ENCODE data around the gene AIG1. TPM values are rescaled to one million over a fixed set of nuclear protein-coding genes. Genes with fewer than 3 reads are reported as not detected.

AIG1 gene
- total and polyA plus RNA-seq, 2 of the 4 experiments (the other 2 are of a cell fraction) = 21.3 to 27.1 TPM

DNA sequence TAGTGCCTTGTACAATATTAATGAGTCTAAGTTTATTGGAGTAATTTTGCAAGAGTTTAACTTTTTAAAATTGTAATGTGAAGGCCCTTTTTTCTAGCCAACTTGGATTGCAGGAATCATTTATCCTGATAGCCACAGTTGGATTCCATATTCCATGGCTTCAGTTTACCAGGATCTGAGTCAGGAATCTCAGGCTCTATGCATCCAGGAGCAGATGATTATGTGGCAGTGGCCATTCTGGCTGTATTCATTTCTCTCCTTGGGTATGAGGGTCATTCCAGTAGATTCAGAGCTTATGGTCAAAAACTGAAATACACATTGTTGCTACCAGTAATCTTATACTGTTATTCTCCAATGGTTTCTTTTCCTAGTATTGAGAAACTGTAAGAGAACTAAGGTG is 2.9 kb downstream of the AIG1 start:
- Histone ChIP-seq H3K27ac (ENCODE audit: insufficient read depth, low read length) (no peak overlapping the region), H4K8ac (ENCODE audit: low read depth in 2 of 2, low read length in 2 of 2) (no peak overlapping the region), H3K79me1 (ENCODE audit: low read depth in 1 of 2, low read length in 2 of 2) (peaks cover 3 to 17% of the 10 kb centered on the region in 2 experiments; a peak in 2 of 4 replicates), H3K4ac (ENCODE audit: low read depth, low read length) (no peak overlapping the region), H4K91ac (ENCODE audit: insufficient read depth, low read depth, low read length) (no peak overlapping the region), H2AFZ (replicated peaks; ENCODE audit: low read length, poor library complexity) (no peak overlapping the region), H3K4me3 (ENCODE audit: insufficient read depth, low read depth, low read length) (no peak overlapping the region), H4K20me1 (ENCODE audit: insufficient read depth, low read length) (no peaks in the 10 kb centered on the region), H2BK5ac (ENCODE audit: low read depth, low read length, poor library complexity, severe bottlenecking) (no peak overlapping the region), H4K5ac (ENCODE audit: low read depth, low read length) (no peak overlapping the region), H3K14ac (replicated peaks; ENCODE audit: low read depth, low read length) (no peak overlapping the region), H2BK120ac (ENCODE audit: low read depth, low read length) (no peak overlapping the region), H3K23ac (ENCODE audit: low read depth, low read length) (no peak overlapping the region), H3K4me1 (ENCODE audit: control insufficient read depth, insufficient read depth, low read length) (peaks cover 7% of the 10 kb centered on the region), H3K9me3 (ENCODE audit: control insufficient read depth, insufficient read depth, low read length) (no peaks in the 10 kb centered on the region), H3K9me1 (ENCODE audit: insufficient read depth, low read length) (0 out of 2 replicates have a peak, but pooled peaks cover 4% of the 10 kb centered on the region), H2BK20ac (ENCODE audit: low read depth, low read length) (no peak overlapping the region), H2BK15ac (ENCODE audit: low read depth, low read length) (no peak overlapping the region), H2AK5ac (ENCODE audit: low read depth, low read length) (no peak overlapping the region), H3K36me3 (ENCODE audit: control insufficient read depth, insufficient read depth, low read length) (no peaks in the 10 kb centered on the region), H3K4me2 (ENCODE audit: low read depth, low read length) (no peak overlapping the region), H3K9ac (ENCODE audit: low read depth, low read length) (no peak overlapping the region), H3K18ac (ENCODE audit: low read depth, low read length) (no peak overlapping the region), H2AK9ac (replicated peaks; ENCODE audit: low read depth, low read length, poor library complexity) (no peak overlapping the region), H3K56ac (ENCODE audit: extremely low read depth, insufficient read depth, low read length) (no peak overlapping the region), H3K27me3 (ENCODE audit: control insufficient read depth, insufficient read depth, low read length) (no peaks in the 10 kb centered on the region)
- dilution Hi-C loops (cut with HindIII; ENCODE audit: low sequenced_read_pairs, unreplicated experiment) = no loop called here
- BruUV-seq (replicated peaks) = no TSS peak
- ATAC-seq (ENCODE audit: low read depth) (no peak), DNase-seq (no peak)
- POLR2A ChIA-PET (ENCODE audit: unreplicated experiment) = no interaction called here
- in situ Hi-C loops (cut with MboI; ENCODE audit: low sequenced_read_pairs) = no loop called here
- TF ChIP-seq, protein P1, sequence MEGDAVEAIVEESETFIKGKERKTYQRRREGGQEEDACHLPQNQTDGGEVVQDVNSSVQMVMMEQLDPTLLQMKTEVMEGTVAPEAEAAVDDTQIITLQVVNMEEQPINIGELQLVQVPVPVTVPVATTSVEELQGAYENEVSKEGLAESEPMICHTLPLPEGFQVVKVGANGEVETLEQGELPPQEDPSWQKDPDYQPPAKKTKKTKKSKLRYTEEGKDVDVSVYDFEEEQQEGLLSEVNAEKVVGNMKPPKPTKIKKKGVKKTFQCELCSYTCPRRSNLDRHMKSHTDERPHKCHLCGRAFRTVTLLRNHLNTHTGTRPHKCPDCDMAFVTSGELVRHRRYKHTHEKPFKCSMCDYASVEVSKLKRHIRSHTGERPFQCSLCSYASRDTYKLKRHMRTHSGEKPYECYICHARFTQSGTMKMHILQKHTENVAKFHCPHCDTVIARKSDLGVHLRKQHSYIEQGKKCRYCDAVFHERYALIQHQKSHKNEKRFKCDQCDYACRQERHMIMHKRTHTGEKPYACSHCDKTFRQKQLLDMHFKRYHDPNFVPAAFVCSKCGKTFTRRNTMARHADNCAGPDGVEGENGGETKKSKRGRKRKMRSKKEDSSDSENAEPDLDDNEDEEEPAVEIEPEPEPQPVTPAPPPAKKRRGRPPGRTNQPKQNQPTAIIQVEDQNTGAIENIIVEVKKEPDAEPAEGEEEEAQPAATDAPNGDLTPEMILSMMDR (conservative IDR thresholded peaks at IDR 0.05; ENCODE audit: low read depth, low read length) = no peak
- TF ChIP-seq RFX5 (IDR thresholded peaks at IDR 0.05; ENCODE audit: low read depth, low read length) (no peak), MAFK (IDR thresholded peaks at IDR 0.05; ENCODE audit: low read depth, low read length) (no peak), NFE2L2 (IDR thresholded peaks at IDR 0.05; ENCODE audit: low read depth, low read length) (no peak), BHLHE40 (IDR thresholded peaks at IDR 0.05; ENCODE audit: low read depth, low read length) (no peak), MXI1 (IDR thresholded peaks at IDR 0.05; ENCODE audit: borderline replicate concordance, low read depth, low read length) (no peak), CHD1 (IDR thresholded peaks at IDR 0.05; ENCODE audit: low read depth, low read length) (no peak), FOS (IDR thresholded peaks at IDR 0.05; ENCODE audit: low read depth, low read length) (no peak), SMC3 (IDR thresholded peaks at IDR 0.05; ENCODE audit: low read depth, low read length) (no peak), CEBPB (IDR thresholded peaks at IDR 0.05; ENCODE audit: low read depth, low read length) (no peak), MAZ (IDR thresholded peaks at IDR 0.05; ENCODE audit: borderline replicate concordance, low read depth, low read length) (no peak), RAD21 (IDR thresholded peaks at IDR 0.05; ENCODE audit: low read length) (no peak), POLR2A (IDR thresholded peaks at IDR 0.05; ENCODE audit: low read depth, low read length) (no peak), RCOR1 (IDR thresholded peaks at IDR 0.05; ENCODE audit: insufficient replicate concordance, low read length) (no peak)
- intact Hi-C loops (cut with micrococcal nuclease) = loop anchor here (5.0 kb wide), 1 partner anchor 364 kb away; no protein-coding TSS in a partner anchor
- CTCF ChIA-PET = no interaction called here
